ACHN (cell line): Measurements from ENCODE around the gene P4HA3.

ENCODE experiments used
- DNase-seq: peaks from one replicate; pipeline ENCODE4 v3.0.0-alpha.2; 2015
- in situ Hi-C: cut with HindIII; loops from 2 replicates; pipeline ENCODE4 v1.10.0; 2017; ENCODE audit warnings: low sequenced_read_pairs, low pct_ligation_motif_present, low pct_unique_long_range_greater_than_20kb

The P4HA3 gene

GRCh38 chr11:74278103-74278502 is 33.3 kb downstream of the P4HA3 start:
- DNase-seq, result no peak
- in situ Hi-C loops, result no loop called here

GRCh38 chr11:74276581-74276980 is 34.9 kb downstream of the P4HA3 start:
- DNase-seq, result no peak
- in situ Hi-C loops, result no loop called here

GRCh38 chr11:74272276-74272675 is 39.2 kb downstream of the P4HA3 start:
- in situ Hi-C loops, result no loop called here
- no peak for DNase-seq

- in situ Hi-C loops, result no loop called here
These were observed 42.2 kb downstream of the P4HA3 start for GRCh38 chr11:74269161-74269811.

GRCh38 chr11:74268456-74268855 is 43.0 kb downstream of the P4HA3 start:
- in situ Hi-C loops, result no loop called here
- DNase-seq, result no peak

More at GRCh38 chr11:74269161-74269811, 42.2 kb downstream of the P4HA3 start:
- DNase-seq, result no peak

GRCh38 chr11:74267014-74267413 is 44.4 kb downstream of the P4HA3 start:
- in situ Hi-C loops, result no loop called here
- DNase-seq, result no peak

GRCh38 chr11:74265256-74265655 is 46.2 kb downstream of the P4HA3 start:
- in situ Hi-C loops, result no loop called here
- no peak for DNase-seq

- no peak for DNase-seq
- in situ Hi-C loops, result no loop called here
These were observed 48.7 kb downstream of the P4HA3 start for GRCh38 chr11:74262725-74263124.

- in situ Hi-C loops, result no loop called here
- no peak for DNase-seq
These were observed 53.4 kb downstream of the P4HA3 start for GRCh38 chr11:74257959-74258553.

- no peak for DNase-seq
- in situ Hi-C loops, result no loop called here
These were observed 54.9 kb downstream of the P4HA3 start for GRCh38 chr11:74256378-74257133.

- in situ Hi-C loops, result no loop called here
These were observed 55.6 kb downstream of the P4HA3 start for GRCh38 chr11:74255741-74256375.

GRCh38 chr11:74253361-74253760 is 58.1 kb downstream of the P4HA3 start:
- in situ Hi-C loops, result no loop called here
- DNase-seq, result no peak

More at GRCh38 chr11:74255741-74256375, 55.6 kb downstream of the P4HA3 start:
- DNase-seq, result peak; percentile 48

- DNase-seq, result no peak
- in situ Hi-C loops, result no loop called here
These were observed 61.9 kb downstream of the P4HA3 start for GRCh38 chr11:74249496-74249895.

- in situ Hi-C loops, result no loop called here
- no peak for DNase-seq
These were observed 63.0 kb downstream of the P4HA3 start for GRCh38 chr11:74248469-74248868.

GRCh38 chr11:74238243-74238642 is 73.2 kb downstream of the P4HA3 start:
- in situ Hi-C loops, result no loop called here
- DNase-seq, result no peak

- in situ Hi-C loops, result no loop called here
- DNase-seq, result no peak
These were observed 73.9 kb downstream of the P4HA3 start for GRCh38 chr11:74237541-74237940.

GRCh38 chr11:74235121-74235520 is 76.3 kb downstream of the P4HA3 start:
- in situ Hi-C loops, result no loop called here
- DNase-seq, result no peak

GRCh38 chr11:74233683-74234082 is 77.8 kb downstream of the P4HA3 start:
- DNase-seq, result no peak
- in situ Hi-C loops, result no loop called here

- in situ Hi-C loops, result no loop called here
- no peak for DNase-seq
These were observed 79.0 kb downstream of the P4HA3 start for GRCh38 chr11:74232311-74232950.
